GM12878 (cell line): ENCODE measurements around the gene GSG1L. TPM values are rescaled to one million over a fixed set of nuclear protein-coding genes. Genes with fewer than 3 reads are reported as not detected.
"Not testable (repeated sequence)": the region's sequence is repeated elsewhere in the genome, so short reads cannot be mapped to it uniquely, and the experiment has no call there.

ENCODE experiments used
- ATAC-seq: fragments of 200-7000 bp; cut with Tn5 transposase; 3 replicates; pipeline ENCODE4 v1.9.1; 2020; ENCODE audit warnings: mild to moderate bottlenecking, moderate library complexity
- BruUV-seq: library from RNA; stranded (reverse); fragments of 400-500 nt; replicated peaks from 2 replicates; lab custom pipeline; 2021; lab: Mats Ljungman, UMichigan
- CTCF ChIA-PET: fragments of 300-600 bp; sonication (Branson Sonifier 250); formaldehyde crosslinking; extraction: SDS; loops from one replicate; lab custom pipeline; 2021; ENCODE audit warnings: inconsistent platforms; lab: Yijun Ruan, JAX
- POLR2A ChIA-PET: fragments of 350-600 bp; formaldehyde crosslinking; extraction: SDS; loops from one replicate; lab custom pipeline; 2021; ENCODE audit warnings: inconsistent platforms; lab: Charles Lee
- RAD21 ChIA-PET: fragments of 300-600 bp; sonication (Branson Sonifier 250); formaldehyde crosslinking; loops from one replicate; lab custom pipeline; 2023; ENCODE audit warnings: antibody characterized with exemption; ENCODE audit not compliant: unreplicated experiment; lab: Charles Lee
- SMC1A ChIA-PET: fragments of 300-600 bp; sonication (Branson Sonifier 250); formaldehyde crosslinking; loops from one replicate; lab custom pipeline; 2023; ENCODE audit not compliant: unreplicated experiment, uncharacterized antibody; lab: Charles Lee
- DNase-seq: peaks from one replicate; pipeline ENCODE4 v3.0.0-alpha.2; 2011; ENCODE audit warnings: low read depth, low spot score
- FAIRE-seq: peaks from 3 replicates; lab custom pipeline; 2011; peaks lifted over from hg19 to GRCh38; lab: Jason Lieb, UNC
- H2AFZ ChIP-seq: 2 replicates; pipeline ENCODE4 v1.6.0; 2011; ENCODE audit warnings: low read depth, low read length, control low read depth; ENCODE audit not compliant: control insufficient read depth
- H3K27ac ChIP-seq: 2 replicates; pipeline ENCODE4 v1.5.1; 2011; ENCODE audit warnings: control low read depth; ENCODE audit not compliant: control insufficient read depth, insufficient read depth
- H3K27me3 ChIP-seq, 2 experiments: replicated peaks in 1 of 2; 2 replicates each; pipeline versions ENCODE4 v1.6.0 to v1.6.1; 2011; ENCODE audit warnings: low read length in 1 of 2; ENCODE audit not compliant: control insufficient read depth in 2 of 2, insufficient read depth in 2 of 2
- H3K36me3 ChIP-seq, 2 experiments: 2 replicates each; pipeline ENCODE4 v1.5.1; 2011; ENCODE audit warnings: low read length in 1 of 2; ENCODE audit not compliant: control insufficient read depth in 2 of 2, insufficient read depth in 2 of 2
- H3K4me1 ChIP-seq: 2 replicates; pipeline ENCODE4 v1.6.1; 2011; ENCODE audit warnings: mild to moderate bottlenecking, low read length, moderate library complexity, mixed read lengths; ENCODE audit not compliant: control insufficient read depth, insufficient read depth
- H3K4me2 ChIP-seq: 2 replicates; pipeline ENCODE4 v1.6.0; 2011; ENCODE audit warnings: control low read depth; ENCODE audit not compliant: control insufficient read depth, insufficient read depth
- H3K4me3 ChIP-seq: fragments of 200-600 bp; sonication (generic); 2 replicates; pipeline ENCODE4 v1.5.1; 2016
- H3K79me2 ChIP-seq: 2 replicates; pipeline ENCODE4 v1.6.0; 2011; ENCODE audit warnings: low read length; ENCODE audit not compliant: control insufficient read depth, insufficient read depth
- H3K9ac ChIP-seq: 2 replicates; pipeline ENCODE4 v1.8.0; 2011; ENCODE audit warnings: low read length, control low read depth, mixed read lengths; ENCODE audit not compliant: control insufficient read depth, insufficient read depth
- H3K9me3 ChIP-seq: replicated peaks from 3 replicates; pipeline ENCODE4 v1.5.1; 2011; ENCODE audit warnings: mild to moderate bottlenecking, low read length; ENCODE audit not compliant: control insufficient read depth, insufficient read depth
- H4K20me1 ChIP-seq: 2 replicates; pipeline ENCODE4 v1.6.0; 2011; ENCODE audit not compliant: control insufficient read depth, insufficient read depth
- BACH1 ChIP-seq: fragments of 450-650 bp; IDR thresholded peaks from 2 replicates; pipeline ENCODE4 v1.6.1; 2017; ENCODE audit warnings: mild to moderate bottlenecking, borderline replicate concordance
- PAX5 ChIP-seq: IDR thresholded peaks from 2 replicates; pipeline ENCODE4 v1.6.1; 2011; ENCODE audit warnings: low read depth, low read length, borderline replicate concordance
- WGBS: methylation state at CpG from one replicate; pipeline ENCODE4 v1.1.6; 2016; ENCODE audit warnings: low lambda C conversion rate; ENCODE audit not compliant: insufficient replicate concordance, insufficient coverage; ENCODE audit errors: missing lambda C conversion rate; 5-methylcytosine and 5-hydroxymethylcytosine counted together
- in situ Hi-C: fragments of 300-500 bp; cut with MboI; formaldehyde crosslinking; loops from 9 replicates; pipeline ENCODE4 v1.14.3; 2018; ENCODE audit warnings: mixed read lengths
- intact Hi-C: fragments of 100-400 bp; cut with micrococcal nuclease; formaldehyde crosslinking; loops from one replicate; pipeline ENCODE4 v1.14.2; 2022; ENCODE audit not compliant: unreplicated experiment
- polyA plus RNA-seq, 11 experiments: library from polyadenylated mRNA; depleted of rRNA in 4 of 11; unstranded in 6 of 11; stranded (reverse) in 5 of 11; fragments of >200 nt; fragmentation: Nextera tagmentation in 4 of 11; fragmentation: Illumina TruSeq in 1 of 11; extraction: Ambion mirVana in 4 of 11; extraction: Trizol in 1 of 11; gene quantifications; 1 replicate in 1 of 11; 2 replicates in 10 of 11; pipeline versions ENCODE4 v1.2.1 to v1.2.3, GENCODE V29; 2011 to 2016; ENCODE audit warnings: inconsistent platforms in 2 of 11, missing spikeins in 2 of 11, low read depth in 1 of 11
- total RNA-seq, 4 experiments: library from RNA; depleted of rRNA in 3 of 4; stranded (reverse); fragments of >200 nt in 3 of 4; fragmentation: Illumina TruSeq in 1 of 4; extraction: Trizol in 1 of 4; gene quantifications; 2 replicates each; pipeline versions ENCODE4 v1.2.1 to v1.2.3, GENCODE V29; 2013 to 2021

The GSG1L gene
- total and polyA plus RNA-seq, 10 of the 15 experiments (the other 5 are each of a cell fraction or from before 2014, with no cell fraction given) = not detected

- H3K27ac ChIP-seq, intact Hi-C loops, H4K20me1 ChIP-seq, H3K36me3 ChIP-seq, H3K4me3 ChIP-seq, H3K4me2 ChIP-seq, SMC1A ChIA-PET, H3K9ac ChIP-seq, H2AFZ ChIP-seq, in situ Hi-C loops, POLR2A ChIA-PET, H3K27me3 ChIP-seq, DNase-seq, CTCF ChIA-PET, H3K79me2 ChIP-seq, H3K4me1 ChIP-seq, FAIRE-seq, RAD21 ChIA-PET, H3K9me3 ChIP-seq, ATAC-seq, BruUV-seq: not testable (repeated sequence)
- 93% methylated on average over 3 of the region's 3 CpGs for WGBS
These were observed 320.5 kb downstream of the GSG1L start for GRCh38 chr16:27743001-27743400.

- RAD21 ChIA-PET = no interaction called here
- BruUV-seq = no TSS peak
- H4K20me1 ChIP-seq = no peaks in the 10 kb centered on the region
- CTCF ChIA-PET = no interaction called here
- DNase-seq (no peak), FAIRE-seq (no peak), ATAC-seq (no peak)
- no peak overlapping the region for H3K4me2 ChIP-seq
- TF ChIP-seq PAX5 (no peak), BACH1 (no peak)
- no peaks in the 10 kb centered on the region for H3K27me3 ChIP-seq
- no peak overlapping the region for H3K9ac ChIP-seq
- SMC1A ChIA-PET = interaction anchor here (0.6 kb wide), 1 partner anchor 321 kb away, joined by 3 read pairs; no protein-coding TSS in a partner anchor
- H3K36me3 ChIP-seq = no peaks in the 10 kb centered on the region
- no peaks in the 10 kb centered on the region for H3K4me1 ChIP-seq
- WGBS = 94% methylated on average over 5 of the region's 5 CpGs
- no peaks in the 10 kb centered on the region for H3K9me3 ChIP-seq
- POLR2A ChIA-PET = no interaction called here
- no peak overlapping the region for H2AFZ ChIP-seq
- in situ Hi-C loops = no loop called here
- intact Hi-C loops = no loop called here
- no peak overlapping the region for H3K4me3 ChIP-seq
- no peaks in the 10 kb centered on the region for H3K79me2 ChIP-seq
- H3K27ac ChIP-seq = no peak overlapping the region
These were observed 321.2 kb downstream of the GSG1L start for GRCh38 chr16:27742333-27742732.
